Esophagus muscularis mucosa (tissue), 4 donors: ENCODE results near the gene PRSS33. TPM values are rescaled to one million over a fixed set of nuclear protein-coding genes. Genes with fewer than 3 reads are reported as not detected.

Source experiments
- DNase-seq: peaks from one replicate; pipeline ENCODE4 v3.0.0-alpha.2; 2017; ENCODE audit errors: extremely low spot score
- H3K27ac ChIP-seq, 4 donors: fragments of 200-600 bp; sonication (generic); replicated peaks in 1 of 4; 1 replicate in 3 of 4; 2 replicates in 1 of 4; pipeline ENCODE4 v1.5.1; 2016 to 2019; ENCODE audit warnings: mild to moderate bottlenecking in 1 of 4
- H3K27me3 ChIP-seq, 4 donors: fragments of 200-600 bp; sonication (generic); one replicate each; pipeline versions ENCODE4 v1.5.1 to v1.6.0; 2016 to 2019
- H3K36me3 ChIP-seq, 4 donors: fragments of 200-600 bp; sonication (generic); one replicate each; pipeline ENCODE4 v1.5.1; 2016 to 2019
- H3K4me1 ChIP-seq, 4 donors: fragments of 200-600 bp; sonication (generic); one replicate each; pipeline ENCODE4 v1.5.1; 2016 to 2019
- H3K4me3 ChIP-seq, 4 donors: fragments of 200-600 bp; sonication (generic); 1 replicate in 2 of 4; 2 replicates in 2 of 4; pipeline ENCODE4 v1.5.1; 2016 to 2019; ENCODE audit warnings: mild to moderate bottlenecking in 4 of 4, moderate library complexity in 1 of 4
- H3K9me3 ChIP-seq, 4 donors: fragments of 200-600 bp; sonication (generic); 1 replicate in 3 of 4; 2 replicates in 1 of 4; pipeline ENCODE4 v1.5.1; 2016 to 2019
- CTCF ChIP-seq, 3 experiments: fragments of 200-600 bp in 2 of 3; fragments of 450-650 bp in 1 of 3; sonication (generic) in 2 of 3; IDR thresholded peaks; one replicate each; pipeline ENCODE4 v1.5.1; 2017 to 2019; ENCODE audit warnings: antibody characterized with exemption in 3 of 3, mild to moderate bottlenecking in 2 of 3, moderate library complexity in 1 of 3
- EP300 ChIP-seq: sonication (generic); formaldehyde crosslinking; IDR thresholded peaks from one replicate; pipeline ENCODE4 v1.6.1; 2017; ENCODE audit warnings: antibody characterized with exemption
- POLR2A ChIP-seq: fragments of 450-650 bp; IDR thresholded peaks from one replicate; pipeline ENCODE4 v1.6.1; 2017; ENCODE audit warnings: antibody characterized with exemption, moderate library complexity, mild to moderate bottlenecking, low read depth
- POLR2AphosphoS5 ChIP-seq, 2 donors: sonication (generic); formaldehyde crosslinking; IDR thresholded peaks; one replicate each; pipeline ENCODE4 v1.6.1; 2017; ENCODE audit warnings: antibody characterized with exemption in 2 of 2
- WGBS: methylation state at CpG from one replicate; pipeline ENCODE4 v1.1.5; 2018; 5-methylcytosine and 5-hydroxymethylcytosine counted together
- intact Hi-C: fragments of 100-400 bp; cut with DNase I; formaldehyde crosslinking; loops from one replicate; pipeline ENCODE4 v1.15.1; 2023
- total RNA-seq, 4 donors: library from RNA; depleted of rRNA; stranded (reverse); fragments of >200 nt; gene quantifications; one replicate each; pipeline versions ENCODE4 v1.1.0 to v1.2.1, GENCODE V29; 2016

The PRSS33 gene
- total RNA-seq, 4 donors from 2014 or later = not detected

DNA sequence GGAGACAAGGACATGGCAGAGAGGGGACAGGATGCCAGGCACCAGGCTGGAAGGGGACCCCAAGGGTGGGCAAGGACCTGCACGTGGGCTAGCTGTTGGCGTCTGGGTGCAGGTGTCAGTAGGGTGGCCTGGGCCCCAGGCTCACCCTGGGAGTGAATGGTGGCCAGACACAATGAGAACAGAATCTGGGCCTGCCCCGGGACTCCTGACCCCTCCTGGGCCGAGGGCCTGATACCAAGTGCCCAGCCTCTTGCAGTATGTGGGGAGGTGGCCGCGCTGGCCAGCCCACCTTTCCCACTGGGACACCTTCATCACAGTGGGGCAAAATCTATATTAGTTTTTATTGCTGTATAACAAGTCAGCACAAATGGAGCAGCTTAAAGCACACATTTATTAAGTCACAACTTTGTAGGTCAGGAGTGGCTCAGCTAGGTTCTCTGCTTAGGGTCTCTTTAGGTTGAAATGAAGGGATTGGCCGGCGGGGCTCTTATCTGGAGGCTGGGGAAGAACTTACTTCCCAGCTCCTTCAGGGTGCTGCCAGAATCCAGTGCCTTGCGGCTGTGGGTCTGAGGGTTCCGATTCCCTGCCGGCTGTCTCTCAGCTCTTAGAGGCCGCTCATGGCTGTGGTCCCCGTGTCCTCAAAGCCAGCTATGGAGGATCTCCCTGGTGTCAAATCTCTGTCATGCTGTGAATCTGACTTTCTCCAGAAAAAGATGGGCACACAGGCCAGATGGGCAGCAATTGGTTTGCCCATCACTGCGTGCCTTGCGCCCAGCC lies 3.6 kb downstream of the PRSS33 start:
- intact Hi-C loops = no loop called here
- Histone ChIP-seq H3K9me3 (no peaks in the 10 kb centered on the region), H3K4me1 (peaks cover 7 to 20% (median 16%) of the 10 kb centered on the region in 4 donors), H3K27me3 (peaks cover 0 to 48% (median 27%) of the 10 kb centered on the region in 4 donors), H3K4me3 (no peak overlapping the region), H3K27ac (no peak overlapping the region), H3K36me3 (no peaks in the 10 kb centered on the region)
- TF ChIP-seq POLR2A (no peak), EP300 (no peak), CTCF (IDR thresholded peaks at IDR 0.05) (no peak), POLR2AphosphoS5 (IDR thresholded peaks at IDR 0.05) (no peak)
- no peak for DNase-seq
- 89% methylated on average over 13 of the region's 15 CpGs for WGBS

DNA sequence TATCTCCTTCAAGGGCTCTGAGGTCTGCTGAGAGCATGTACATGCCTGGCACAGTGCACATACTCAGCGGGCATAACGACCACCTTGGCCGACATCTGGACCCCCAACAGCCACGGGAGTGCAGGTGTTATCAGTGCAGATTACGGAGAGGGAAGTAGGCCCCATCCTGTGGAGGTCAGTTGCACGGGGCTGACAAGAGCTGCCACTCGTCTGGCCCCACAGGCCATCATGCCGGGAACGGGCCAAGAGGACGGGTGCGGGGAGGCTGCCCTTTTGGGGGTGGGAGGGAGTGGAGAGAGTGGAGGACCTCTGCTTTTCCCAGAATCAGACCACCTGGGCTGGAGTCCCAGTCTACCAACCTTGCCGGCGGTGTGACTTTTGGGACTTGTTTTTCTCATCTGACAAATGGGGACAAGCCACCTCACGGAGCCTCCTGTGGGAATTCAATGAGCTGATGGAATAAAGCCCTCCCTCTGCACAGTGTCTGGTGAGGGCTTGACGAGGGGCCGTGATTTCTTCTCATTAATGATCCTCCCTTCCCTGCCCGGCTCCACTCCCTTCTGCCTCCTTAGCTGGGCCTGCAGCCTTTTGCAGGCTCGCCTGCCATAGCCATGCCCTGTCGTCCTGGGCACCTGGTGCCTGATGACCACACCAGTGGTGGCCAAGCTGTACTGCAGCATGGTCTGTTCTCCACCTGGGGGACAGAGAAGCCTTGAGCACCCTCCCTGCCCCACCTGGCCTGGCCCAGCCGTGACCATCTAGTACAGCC lies 4.6 kb downstream of the PRSS33 start:
- no peak for DNase-seq
- Histone ChIP-seq H3K4me3 (no peak overlapping the region), H3K27me3 (peaks cover 0 to 38% (median 25%) of the 10 kb centered on the region in 4 donors), H3K4me1 (peaks cover 14 to 29% (median 25%) of the 10 kb centered on the region in 4 donors), H3K36me3 (no peaks in the 10 kb centered on the region), H3K9me3 (no peaks in the 10 kb centered on the region), H3K27ac (no peak overlapping the region)
- 71% methylated on average over 18 of the region's 20 CpGs for WGBS
- intact Hi-C loops = no loop called here
- no peak for TF ChIP-seq POLR2AphosphoS5 (IDR thresholded peaks at IDR 0.05)
- TF ChIP-seq CTCF (IDR thresholded peaks at IDR 0.05) = no peak
- TF ChIP-seq EP300 = no peak
- TF ChIP-seq POLR2A = no peak

DNA sequence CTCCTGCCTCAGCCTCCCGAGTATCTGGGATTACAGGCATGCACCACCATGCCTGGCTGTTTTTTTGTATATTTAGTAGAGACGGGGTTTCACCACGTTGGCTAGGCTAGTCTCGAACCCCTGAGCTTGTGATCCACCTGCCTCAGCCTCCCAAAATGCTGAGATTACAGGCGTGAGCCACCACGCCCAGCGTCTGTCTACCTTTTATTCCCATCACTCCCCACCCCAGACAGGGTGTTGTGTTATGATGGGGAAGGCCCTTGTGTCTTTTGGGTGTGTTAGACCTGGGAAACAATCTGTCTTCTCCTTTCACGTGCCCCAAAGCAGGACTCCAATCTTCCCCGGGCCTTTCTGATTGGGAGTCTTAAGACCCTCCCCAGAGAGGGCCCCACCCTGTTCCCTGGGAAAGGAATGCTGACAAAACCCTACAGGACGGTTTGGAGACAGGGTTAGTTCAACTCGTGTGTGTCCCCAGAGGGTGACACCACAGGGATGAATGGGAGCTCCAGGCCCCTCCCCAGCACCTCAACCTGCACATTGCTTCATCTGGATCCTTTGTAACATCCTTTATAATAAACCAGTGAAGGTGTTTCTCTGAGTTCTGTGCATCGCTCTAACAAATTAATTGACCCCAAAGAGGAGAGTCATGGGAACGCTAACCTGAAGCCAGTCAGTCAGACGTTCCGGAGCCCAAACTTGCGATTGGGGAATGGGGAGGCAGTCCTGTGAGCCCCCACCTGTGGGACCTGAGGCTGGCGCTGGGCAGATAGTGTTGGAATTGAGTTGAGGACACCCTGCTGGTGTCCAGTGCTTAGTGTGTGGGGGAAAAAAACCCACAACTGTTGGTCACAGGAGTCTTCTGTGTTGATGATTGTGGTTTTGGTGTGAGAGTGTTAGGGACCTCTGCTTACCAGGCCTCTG lies 7.1 kb downstream of the PRSS33 start:
- TF ChIP-seq POLR2A = no peak
- no peak for TF ChIP-seq CTCF (IDR thresholded peaks at IDR 0.05)
- no peak for TF ChIP-seq POLR2AphosphoS5 (IDR thresholded peaks at IDR 0.05)
- no peak for TF ChIP-seq EP300
- Histone ChIP-seq H3K36me3 (peaks cover 0 to 2% (median under 1%) of the 10 kb centered on the region in 4 donors), H3K4me1 (peaks cover 24 to 33% (median 31%) of the 10 kb centered on the region in 4 donors), H3K27ac (no peak overlapping the region), H3K9me3 (no peaks in the 10 kb centered on the region), H3K4me3 (no peak overlapping the region), H3K27me3 (peaks cover 0 to 13% (median 9%) of the 10 kb centered on the region in 4 donors)
- intact Hi-C loops = loop anchor here (10.0 kb wide), 1 partner anchor 145 kb away; no protein-coding TSS in a partner anchor
- WGBS = 68% methylated on average over 17 of the region's 17 CpGs
- DNase-seq = no peak

DNA sequence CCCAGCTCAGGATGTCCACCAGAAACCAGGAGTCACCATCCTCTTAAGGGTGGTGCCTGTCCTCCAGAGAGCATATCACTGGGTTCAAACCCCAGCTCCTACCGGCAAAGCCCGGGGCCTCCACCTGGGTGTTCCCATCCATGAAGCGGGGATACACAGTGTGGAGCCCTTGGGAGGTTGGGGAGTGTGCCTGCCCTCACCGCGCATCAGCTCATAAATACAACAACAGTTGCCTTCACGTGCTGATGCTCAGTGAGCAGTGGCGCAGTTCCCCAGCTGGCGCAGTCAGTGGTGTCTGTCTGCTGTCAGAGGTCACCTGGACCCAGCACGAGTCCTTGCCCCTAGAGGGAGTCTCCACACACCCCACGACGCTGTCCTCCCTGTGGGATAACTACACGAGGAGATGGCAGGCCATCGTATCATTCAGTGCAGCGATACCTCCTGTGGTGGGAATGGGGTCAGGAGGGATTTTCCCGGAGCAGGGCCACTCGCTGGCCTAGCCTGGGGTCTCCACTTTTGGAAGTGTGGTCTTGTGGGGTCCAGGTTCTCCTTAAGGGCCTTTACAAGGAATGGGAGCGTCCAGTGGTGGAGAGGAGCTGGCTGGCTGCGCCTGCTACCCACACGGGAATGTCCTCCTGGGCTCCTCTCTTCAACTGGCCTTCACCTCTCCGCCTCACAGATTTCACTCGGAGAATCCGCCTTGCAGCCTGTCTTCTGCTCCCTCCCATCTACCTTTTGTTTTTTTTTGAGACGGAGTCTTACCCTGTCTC lies 8.0 kb downstream of the PRSS33 start:
- H3K36me3 ChIP-seq = peaks cover 0 to 11% (median 9%) of the 10 kb centered on the region in 4 donors
- peaks cover 0 to 4% (median 0%) of the 10 kb centered on the region in 4 donors for H3K27me3 ChIP-seq
- peak overlapping the region in 1 of 4 donors; percentile 98 for H3K27ac ChIP-seq
- intact Hi-C loops = loop anchor here (10.0 kb wide), 1 partner anchor 145 kb away; no protein-coding TSS in a partner anchor
- TF ChIP-seq CTCF (IDR thresholded peaks at IDR 0.05) (no peak), POLR2AphosphoS5 (IDR thresholded peaks at IDR 0.05) (no peak), POLR2A (no peak), EP300 (no peak)
- 94% methylated on average over 7 of the region's 23 CpGs for WGBS
- peaks cover 24 to 37% (median 35%) of the 10 kb centered on the region in 4 donors for H3K4me1 ChIP-seq
- no peaks in the 10 kb centered on the region for H3K9me3 ChIP-seq
- H3K4me3 ChIP-seq = no peak overlapping the region
- no peak for DNase-seq
